ENCODE data around the gene MGMT.

DNA sequence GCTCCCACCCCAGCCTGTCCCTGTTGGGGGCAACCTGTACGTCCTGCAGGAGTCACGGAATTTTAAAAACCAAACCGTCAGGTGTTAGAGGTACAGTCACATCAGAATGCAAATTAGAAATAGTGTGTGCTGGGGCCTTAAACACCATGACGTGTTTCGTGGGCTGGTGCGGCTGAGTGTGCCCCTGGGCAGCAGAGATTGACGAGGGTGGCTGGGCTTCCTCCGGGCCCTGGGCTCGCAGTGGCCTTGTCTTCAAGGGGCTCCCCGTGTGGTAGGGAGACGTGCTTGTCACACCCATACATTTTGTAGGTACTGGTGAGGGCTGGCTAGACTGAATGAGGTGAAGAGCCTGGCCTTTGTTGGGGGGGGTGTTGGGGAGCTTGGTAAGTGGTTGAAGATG lies 7.6 kb downstream of the MGMT start:
- TF ChIP-seq POLR2A (IDR thresholded peaks at IDR 0.05; ENCODE audit: low read depth) (no peak), EP300 (IDR thresholded peaks at IDR 0.05) (no peak)
